Left hindlimb (tissue), 1 donor: ENCODE measurements around the gene PCED1A.
"Not testable (repeated sequence)": the region's sequence is repeated elsewhere in the genome, so short reads cannot be mapped to it uniquely, and the experiment has no call there.

ENCODE experiments used
- DNase-seq: peaks from one replicate; pipeline ENCODE4 v3.0.0-alpha.2; 2018

PCED1A gene

GRCh38 chr20:2825761-2826160, 14.7 kb downstream of the PCED1A start:
- no peak for DNase-seq

- no peak for DNase-seq
These were observed 18.4 kb downstream of the PCED1A start for GRCh38 chr20:2822073-2822472.

GRCh38 chr20:2820896-2821869, 19.3 kb downstream of the PCED1A start:
- no peak for DNase-seq

- no peak for DNase-seq
These were observed 20.2 kb downstream of the PCED1A start for GRCh38 chr20:2820084-2820895.

- DNase-seq: no peak
These were observed 22.4 kb downstream of the PCED1A start for GRCh38 chr20:2817891-2818595.

- no peak for DNase-seq
These were observed 23.1 kb downstream of the PCED1A start for GRCh38 chr20:2817341-2817726.

- no peak for DNase-seq
These were observed 23.7 kb downstream of the PCED1A start for GRCh38 chr20:2816583-2817340.

- DNase-seq: no peak
These were observed 24.3 kb downstream of the PCED1A start, which contains the start of gene TMEM239 for GRCh38 chr20:2816030-2816582. Gene TMEM239, plus strand, starts transcription at chr20:2816364. Its CDS starts 191 bp downstream, at chr20:2816555.

GRCh38 chr20:2815242-2815900, 25.1 kb downstream of the PCED1A start:
- DNase-seq: no peak

- DNase-seq: no peak
These were observed 25.8 kb downstream of the PCED1A start, which contains the start of gene C20orf141 for GRCh38 chr20:2814587-2815051. Gene C20orf141, plus strand, starts transcription at chr20:2814987. Its CDS starts 198 bp downstream, at chr20:2815185.

- DNase-seq: no peak
These were observed 26.4 kb downstream of the PCED1A start for GRCh38 chr20:2814076-2814475.

GRCh38 chr20:2812189-2812588, 28.3 kb downstream of the PCED1A start:
- no peak for DNase-seq

GRCh38 chr20:2809690-2810089, 30.8 kb downstream of the PCED1A start:
- DNase-seq: no peak

GRCh38 chr20:2807929-2808328, 32.5 kb downstream of the PCED1A start:
- not testable (repeated sequence) for DNase-seq

GRCh38 chr20:2807019-2807418, 33.4 kb downstream of the PCED1A start:
- DNase-seq: no peak

- DNase-seq: no peak
These were observed 34.1 kb downstream of the PCED1A start for GRCh38 chr20:2806351-2806701.

GRCh38 chr20:2805689-2806350, 34.6 kb downstream of the PCED1A start:
- no peak for DNase-seq

- peak; percentile 49 for DNase-seq
These were observed 35.4 kb downstream of the PCED1A start for GRCh38 chr20:2804852-2805688.

- no peak for DNase-seq
These were observed 36.2 kb downstream of the PCED1A start for GRCh38 chr20:2804041-2804828.
